Right renal pelvis (tissue), 4 donors: Measurements from ENCODE around the gene GCHFR. TPM values are rescaled to one million over a fixed set of nuclear protein-coding genes. Genes with fewer than 3 reads are reported as not detected.

Experiments
- DNase-seq, 4 donors: peaks; one replicate each; pipeline ENCODE4 v3.0.0-alpha.2; 2013; ENCODE audit warnings: low read depth in 4 of 4, low spot score in 3 of 4, missing footprints in 1 of 4
- polyA plus RNA-seq, 4 donors: library from polyadenylated mRNA; unstranded; fragments of 120-200 nt; gene quantifications; one replicate each; pipeline ENCODE4 v1.2.1, GENCODE V29; 2013; ENCODE audit not compliant: insufficient read length in 4 of 4

The GCHFR gene
- 10 to 100 TPM; 33.4 to 59.2 (median 36.9) TPM for polyA plus RNA-seq

- DNase-seq = peak in 1 of 4 donors; percentile 60
Measured at GRCh38 chr15:40763801-40764628, at the start of gene GCHFR. Gene GCHFR (plus strand): TSS chr15:40764068. CDS start chr15:40764181, 113 bp downstream.

GRCh38 chr15:40714144-40714543 is 49.7 kb upstream of the GCHFR start:
- DNase-seq = no peak

GRCh38 chr15:40716165-40716564 is 47.7 kb upstream of the GCHFR start:
- DNase-seq = no peak

- DNase-seq = no peak
Measured at GRCh38 chr15:40721701-40722100, 42.2 kb upstream of the GCHFR start.

GRCh38 chr15:40722354-40722753 is 41.5 kb upstream of the GCHFR start:
- no peak for DNase-seq

GRCh38 chr15:40722934-40723333 is 40.9 kb upstream of the GCHFR start:
- no peak for DNase-seq

- no peak for DNase-seq
Measured at GRCh38 chr15:40723919-40724318, 39.9 kb upstream of the GCHFR start.

- DNase-seq = no peak
Measured at GRCh38 chr15:40731034-40731433, 32.8 kb upstream of the GCHFR start.

GRCh38 chr15:40736575-40736974 is 27.3 kb upstream of the GCHFR start:
- DNase-seq = no peak

- DNase-seq = no peak
Measured at GRCh38 chr15:40737048-40737447, 26.8 kb upstream of the GCHFR start.

- no peak for DNase-seq
Measured at GRCh38 chr15:40739047-40739446, 24.8 kb upstream of the GCHFR start.

GRCh38 chr15:40739854-40740253 is 24.0 kb upstream of the GCHFR start:
- no peak for DNase-seq

- DNase-seq = no peak
Measured at GRCh38 chr15:40743485-40743901, 20.4 kb upstream of the GCHFR start.

- DNase-seq = no peak
Measured at GRCh38 chr15:40743921-40744814, 19.7 kb upstream of the GCHFR start.

- DNase-seq = no peak
Measured at GRCh38 chr15:40744815-40745152, 19.1 kb upstream of the GCHFR start.

GRCh38 chr15:40746916-40747418 is 16.9 kb upstream of the GCHFR start:
- no peak for DNase-seq

GRCh38 chr15:40747685-40748631 is 15.9 kb upstream of the GCHFR start:
- DNase-seq = no peak

GRCh38 chr15:40749151-40749630 is 14.7 kb upstream of the GCHFR start:
- DNase-seq = no peak

GRCh38 chr15:40750885-40751284 is 13.0 kb upstream of the GCHFR start:
- no peak for DNase-seq

GRCh38 chr15:40751745-40752144 is 12.1 kb upstream of the GCHFR start:
- no peak for DNase-seq
